ENCODE results near the gene PARD3B. TPM values are rescaled to one million over a fixed set of nuclear protein-coding genes. Genes with fewer than 3 reads are reported as not detected.

PARD3B gene
- total and polyA plus RNA-seq, 2 of the 4 experiments (the other 2 are of a cell fraction) = 3.3 to 15.6 TPM

GRCh38 chr2:205047273-205047839, 502.1 kb downstream of the PARD3B start:
- no TSS peak for BruUV-seq (replicated peaks)
- Histone ChIP-seq H2BK5ac (ENCODE audit: low read depth, low read length, poor library complexity, severe bottlenecking) (no peak overlapping the region), H3K18ac (ENCODE audit: low read depth, low read length) (no peak overlapping the region), H2BK120ac (ENCODE audit: low read depth, low read length) (no peak overlapping the region), H3K9ac (ENCODE audit: low read depth, low read length) (no peak overlapping the region), H4K5ac (ENCODE audit: low read depth, low read length) (no peak overlapping the region), H4K8ac (ENCODE audit: low read depth in 2 of 2, low read length in 2 of 2) (no peak overlapping the region), H4K91ac (ENCODE audit: insufficient read depth, low read depth, low read length) (no peak overlapping the region), H3K4me3 (ENCODE audit: insufficient read depth, low read depth, low read length) (no peak overlapping the region), H2AK5ac (ENCODE audit: low read depth, low read length) (no peak overlapping the region), H3K4ac (ENCODE audit: low read depth, low read length) (no peak overlapping the region), H2BK20ac (ENCODE audit: low read depth, low read length) (no peak overlapping the region), H3K23ac (ENCODE audit: low read depth, low read length) (no peak overlapping the region), H3K27me3 (ENCODE audit: control insufficient read depth, insufficient read depth, low read length) (no peaks in the 10 kb centered on the region), H3K4me2 (ENCODE audit: low read depth, low read length) (no peak overlapping the region), H4K20me1 (ENCODE audit: insufficient read depth, low read length) (no peaks in the 10 kb centered on the region), H3K36me3 (ENCODE audit: control insufficient read depth, insufficient read depth, low read length) (no peaks in the 10 kb centered on the region), H2BK15ac (ENCODE audit: low read depth, low read length) (no peak overlapping the region), H3K27ac (ENCODE audit: insufficient read depth, low read length) (no peak overlapping the region), H2AFZ (replicated peaks; ENCODE audit: low read length, poor library complexity) (no peak overlapping the region), H3K9me1 (ENCODE audit: insufficient read depth, low read length) (peaks cover 2% of the 10 kb centered on the region), H3K4me1 (ENCODE audit: control insufficient read depth, insufficient read depth, low read length) (no peaks in the 10 kb centered on the region), H3K56ac (ENCODE audit: extremely low read depth, insufficient read depth, low read length) (no peak overlapping the region), H3K14ac (replicated peaks; ENCODE audit: low read depth, low read length) (no peak overlapping the region), H2AK9ac (replicated peaks; ENCODE audit: low read depth, low read length, poor library complexity) (no peak overlapping the region), H3K79me1 (ENCODE audit: low read depth in 1 of 2, low read length in 2 of 2) (no peaks in the 10 kb centered on the region; a peak in 1 of 4 replicates), H3K9me3 (ENCODE audit: control insufficient read depth, insufficient read depth, low read length) (no peaks in the 10 kb centered on the region)
- ATAC-seq (ENCODE audit: low read depth) = no peak
- in situ Hi-C loops (cut with MboI; ENCODE audit: low sequenced_read_pairs) = no loop called here
- dilution Hi-C loops (cut with HindIII; ENCODE audit: low sequenced_read_pairs, unreplicated experiment) = no loop called here
- CTCF ChIA-PET = no interaction called here
- no peak for TF ChIP-seq FOS (IDR thresholded peaks at IDR 0.05; ENCODE audit: low read depth, low read length)
- TF ChIP-seq SMC3 (IDR thresholded peaks at IDR 0.05; ENCODE audit: low read depth, low read length) = no peak
- TF ChIP-seq ELK1 (IDR thresholded peaks at IDR 0.05; ENCODE audit: borderline replicate concordance, low read depth, low read length) = no peak
- TF ChIP-seq MAZ (IDR thresholded peaks at IDR 0.05; ENCODE audit: borderline replicate concordance, low read depth, low read length) = no peak
- TF ChIP-seq, protein P1, sequence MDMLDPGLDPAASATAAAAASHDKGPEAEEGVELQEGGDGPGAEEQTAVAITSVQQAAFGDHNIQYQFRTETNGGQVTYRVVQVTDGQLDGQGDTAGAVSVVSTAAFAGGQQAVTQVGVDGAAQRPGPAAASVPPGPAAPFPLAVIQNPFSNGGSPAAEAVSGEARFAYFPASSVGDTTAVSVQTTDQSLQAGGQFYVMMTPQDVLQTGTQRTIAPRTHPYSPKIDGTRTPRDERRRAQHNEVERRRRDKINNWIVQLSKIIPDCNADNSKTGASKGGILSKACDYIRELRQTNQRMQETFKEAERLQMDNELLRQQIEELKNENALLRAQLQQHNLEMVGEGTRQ (IDR thresholded peaks at IDR 0.05; ENCODE audit: low read depth, low read length) = no peak
- TF ChIP-seq RFX5 (IDR thresholded peaks at IDR 0.05; ENCODE audit: low read depth, low read length) = no peak
- TF ChIP-seq CTCF (conservative IDR thresholded peaks at IDR 0.05; ENCODE audit: low read depth, low read length) = no peak
- no peak for TF ChIP-seq POLR2A (IDR thresholded peaks at IDR 0.05; ENCODE audit: low read depth, low read length)
- TF ChIP-seq CEBPB (IDR thresholded peaks at IDR 0.05; ENCODE audit: low read depth, low read length) = no peak
- no peak for TF ChIP-seq BHLHE40 (IDR thresholded peaks at IDR 0.05; ENCODE audit: low read depth, low read length)
- TF ChIP-seq RAD21 (IDR thresholded peaks at IDR 0.05; ENCODE audit: low read length) = no peak
- no CpG with 5 or more reads among the region's 1 CpG for WGBS, 2 experiments (ENCODE audit: extremely low coverage in 2 of 2, insufficient read length in 1 of 2)
- DNase-seq = no peak
- POLR2A ChIA-PET (ENCODE audit: unreplicated experiment) = no interaction called here
- intact Hi-C loops (cut with micrococcal nuclease) = no loop called here
